Measurements from ENCODE around the gene OR10V1.

OR10V1 gene

DNA sequence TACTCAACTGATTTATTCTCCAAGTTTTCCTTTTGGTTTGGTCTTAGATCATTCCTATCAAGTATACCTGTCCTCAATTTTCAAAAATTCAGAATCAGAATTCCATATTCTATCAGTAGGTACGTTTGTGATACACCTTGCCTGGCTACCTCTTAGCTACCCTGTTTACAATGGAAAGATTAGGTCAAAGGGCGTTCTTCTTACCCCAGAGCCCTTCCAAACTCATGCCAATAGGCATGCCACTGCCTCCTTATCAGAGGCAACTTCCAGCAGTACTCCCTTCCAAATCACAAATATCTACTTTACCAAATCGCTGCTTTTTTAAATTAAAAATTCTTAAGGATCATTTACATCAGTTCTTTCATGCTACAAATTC is 45.8 kb downstream of the OR10V1 start:
- DNase-seq = no peak

DNA sequence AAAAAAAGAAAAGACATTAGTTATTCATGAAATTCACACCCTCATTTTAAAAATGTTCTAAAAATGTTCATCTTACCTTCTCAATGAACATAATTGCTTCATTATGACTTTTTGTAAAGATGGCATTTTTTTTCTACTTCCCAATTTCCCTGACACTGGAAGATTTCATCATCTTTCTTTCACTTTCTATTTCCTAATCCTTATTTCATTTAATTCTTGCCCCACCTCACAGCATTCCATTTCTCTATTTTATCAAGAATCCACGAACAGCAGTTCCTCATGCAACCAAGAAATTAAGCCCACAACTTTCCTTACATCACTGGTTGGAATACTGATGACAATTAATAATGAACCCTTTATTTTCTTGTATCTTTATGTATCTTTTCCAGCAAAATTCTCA is 46.7 kb downstream of the OR10V1 start:
- no peak for DNase-seq

All from NCI-H1092 treated with DMSO at 0.1 percent for 48 hours (cell line).